HG02981 (cell line): ENCODE measurements around the gene RALGAPB.

Experiments
- ATAC-seq: cut with Tn5 transposase; IDR thresholded peaks from one replicate; pipeline ENCODE4 v1.9.1; 2021; ENCODE audit warnings: mild to moderate bottlenecking, moderate library complexity; ENCODE audit not compliant: unreplicated experiment

RALGAPB gene

DNA sequence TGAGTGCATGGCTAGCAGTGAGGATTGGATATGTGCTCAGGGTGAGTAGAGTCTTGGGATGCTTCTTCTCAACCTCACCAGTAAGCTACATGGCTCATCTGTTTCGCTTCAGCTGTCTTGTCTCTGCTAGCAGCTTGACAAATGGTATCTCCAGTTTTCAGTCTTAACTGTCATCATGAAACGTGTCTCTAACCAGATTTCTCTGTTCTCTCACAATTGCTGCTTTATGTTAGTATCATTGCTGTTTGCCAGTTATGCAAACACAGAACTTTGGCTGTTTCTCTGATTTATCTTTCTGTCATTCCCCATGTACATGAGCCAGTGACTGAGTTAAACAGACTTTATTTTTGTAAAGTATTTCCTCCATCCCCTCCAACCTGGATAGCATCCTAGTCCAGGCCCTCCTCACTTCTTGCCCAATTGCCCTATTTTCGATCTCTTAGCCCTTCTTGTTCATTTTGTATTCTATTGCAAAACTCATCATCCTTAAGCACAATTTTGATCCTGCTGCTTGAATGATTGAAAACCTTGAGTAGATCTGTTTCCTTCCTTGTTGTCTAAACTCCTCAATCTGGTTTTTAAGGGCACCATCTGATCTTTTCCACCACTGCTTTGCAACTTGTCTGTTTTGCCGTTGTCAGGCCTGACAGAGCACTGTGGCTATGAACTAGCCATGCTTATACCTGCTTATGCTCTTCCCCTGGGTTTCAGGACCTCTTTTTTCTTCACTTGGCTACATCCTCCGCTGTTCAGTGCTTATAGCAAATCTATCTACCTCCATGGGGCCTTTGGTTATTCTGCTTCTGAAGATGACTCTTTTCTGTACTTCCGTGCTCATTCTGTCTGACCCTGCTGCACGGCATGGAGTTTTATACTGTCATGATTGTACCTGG is 70.6 kb downstream of the RALGAPB start:
- no peak for ATAC-seq

DNA sequence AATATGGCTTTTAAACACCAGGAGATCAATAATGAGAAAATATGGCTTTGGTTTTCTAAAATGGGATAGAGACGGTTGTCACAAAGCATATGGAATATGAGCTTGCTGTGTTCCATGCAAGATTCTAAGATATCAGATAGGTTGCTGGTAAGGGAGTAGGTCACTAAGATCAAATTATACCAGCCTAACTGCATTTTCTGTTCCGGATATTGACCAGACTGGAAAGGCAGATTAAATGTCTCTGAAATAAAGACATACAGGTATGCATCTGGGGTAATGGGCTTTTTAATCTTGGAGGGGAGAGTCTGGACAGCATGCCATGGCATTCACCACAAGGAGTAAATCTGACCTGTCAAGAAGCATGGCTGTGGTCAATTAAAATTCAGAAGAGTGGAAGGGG is 73.1 kb downstream of the RALGAPB start:
- ATAC-seq, result no peak

DNA sequence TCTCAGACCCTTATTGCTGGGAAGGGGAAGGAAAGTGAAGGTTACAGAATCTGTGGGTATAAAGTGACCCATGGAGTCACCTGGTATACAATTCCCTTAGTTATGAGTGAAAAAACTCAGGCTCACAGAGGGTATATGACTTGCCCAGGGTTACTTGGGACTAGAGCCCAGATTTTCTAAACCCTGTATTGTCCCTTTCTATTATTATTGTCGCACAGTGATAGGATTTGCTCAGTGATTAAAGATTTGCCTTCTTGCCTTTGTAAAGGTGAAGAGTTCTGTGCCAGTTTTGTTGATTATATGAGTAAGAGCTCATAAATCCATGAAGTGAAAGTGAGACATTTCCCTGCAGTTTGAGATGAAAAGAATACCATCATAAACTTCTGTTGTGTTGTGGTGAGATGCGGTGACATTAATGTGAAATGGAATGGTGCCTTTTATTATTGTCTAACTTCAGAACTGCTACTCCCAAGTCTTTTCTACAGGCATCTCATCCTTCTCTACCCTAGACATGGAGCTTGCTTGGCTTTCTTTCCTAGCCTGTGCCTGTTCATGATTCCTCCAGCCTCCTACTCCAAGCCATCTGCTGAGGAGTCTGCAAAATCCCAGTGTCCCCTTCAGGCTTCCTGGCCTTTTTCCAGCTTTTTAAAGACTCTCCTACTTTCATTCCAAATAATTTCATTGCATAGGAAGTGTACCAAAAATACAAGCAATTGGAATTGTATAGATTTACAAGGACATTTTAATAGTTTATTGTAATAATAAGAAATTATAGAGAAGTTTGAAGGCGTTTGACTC is 74.8 kb downstream of the RALGAPB start:
- ATAC-seq, result no peak

DNA sequence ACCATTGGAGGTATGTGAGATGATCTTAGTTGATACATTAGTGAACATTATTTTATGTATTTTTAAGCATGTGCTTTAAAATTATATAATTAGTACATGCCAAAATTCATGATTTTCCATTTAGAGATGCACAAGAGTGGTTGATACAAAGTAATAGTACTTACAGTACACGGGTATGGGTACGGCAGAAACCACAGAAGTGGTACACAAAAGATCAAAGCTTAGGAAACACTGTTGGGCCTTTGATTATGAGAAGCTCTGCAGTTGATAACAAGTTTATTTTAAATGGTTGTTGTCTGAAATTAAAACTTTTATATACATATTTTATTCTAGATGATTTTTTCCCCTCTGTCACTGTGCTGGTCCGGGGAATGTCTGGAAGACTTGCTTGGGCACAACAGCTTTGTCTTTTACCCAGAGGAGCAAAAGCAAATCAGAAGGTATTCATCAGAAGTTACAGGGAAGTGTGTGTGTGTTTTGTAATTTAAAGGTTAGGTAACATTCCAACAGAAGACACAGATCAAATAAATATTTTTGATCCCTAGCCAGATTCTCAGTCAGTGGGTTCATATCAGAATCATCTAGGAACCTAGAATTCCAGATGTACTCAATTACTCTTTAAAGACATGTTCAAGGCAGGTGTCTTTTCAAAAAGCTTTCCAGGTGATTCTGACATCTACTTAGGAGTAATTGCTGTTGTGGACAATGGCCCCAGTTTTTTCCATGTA is 75.9 kb downstream of the RALGAPB start:
- ATAC-seq, result no peak

DNA sequence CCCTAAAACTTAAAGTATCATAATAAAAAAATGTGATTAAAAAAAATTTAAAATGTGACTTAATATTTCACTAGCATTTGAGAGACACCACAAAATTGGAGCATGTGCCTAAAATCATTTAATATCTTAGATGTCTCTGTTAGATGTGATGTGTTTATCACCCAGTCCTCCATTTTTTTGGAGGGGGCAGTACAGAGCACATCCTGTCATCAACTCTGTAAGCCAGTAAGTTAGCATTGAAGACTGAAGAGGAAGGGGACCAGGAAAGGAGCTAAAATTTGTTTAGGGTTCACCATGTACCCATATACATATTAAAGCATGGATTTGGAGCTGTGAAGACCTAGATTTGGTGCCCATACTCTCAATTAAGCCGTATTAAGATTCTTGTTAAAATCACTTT is 77.6 kb downstream of the RALGAPB start:
- ATAC-seq, result no peak

DNA sequence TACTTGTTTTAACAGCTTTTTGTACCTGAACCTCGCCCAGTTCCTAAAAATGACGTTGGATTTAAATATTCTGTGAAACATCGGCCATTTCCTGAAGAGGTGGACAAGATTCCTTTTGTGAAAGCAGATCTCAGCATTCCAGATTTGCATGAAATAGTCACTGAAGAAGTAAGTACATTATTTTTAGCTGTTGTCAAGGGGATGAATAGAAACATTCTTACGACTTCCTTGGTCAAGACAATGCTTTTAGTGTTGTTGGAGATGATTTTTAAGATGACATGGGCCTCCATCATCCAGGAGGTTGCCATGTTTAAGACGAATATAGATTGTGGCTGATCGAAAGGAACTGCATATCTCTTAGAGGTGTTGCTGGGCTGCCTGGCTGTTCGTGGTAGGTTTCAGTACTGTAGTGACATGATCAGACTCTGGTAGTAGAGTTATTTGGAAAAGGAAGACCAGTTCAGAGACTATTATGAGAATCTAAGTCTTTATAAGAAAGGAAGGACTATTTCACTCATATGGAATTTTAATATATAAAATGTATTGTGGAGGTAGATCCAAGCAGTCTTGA is 78.5 kb downstream of the RALGAPB start:
- ATAC-seq, result no peak

DNA sequence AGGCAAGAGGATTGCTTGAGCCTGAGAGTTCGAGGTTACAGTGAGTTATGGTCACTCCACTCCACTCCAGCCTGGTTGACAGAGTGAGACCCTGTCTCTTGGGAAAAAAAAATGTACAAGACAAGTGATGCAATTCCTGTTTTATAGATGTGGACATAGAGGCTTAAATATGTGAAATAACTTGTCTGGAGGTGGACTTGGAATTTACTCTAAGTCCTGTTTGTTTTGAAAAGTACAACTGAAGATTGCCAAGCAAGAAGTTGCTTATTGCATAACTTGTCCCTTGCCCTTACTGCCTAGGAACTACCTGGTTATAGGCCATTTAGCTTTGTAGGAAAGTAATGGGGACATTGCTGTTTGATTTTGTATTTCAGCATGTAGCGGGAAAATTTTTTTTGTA is 82.3 kb downstream of the RALGAPB start:
- ATAC-seq, result no peak

DNA sequence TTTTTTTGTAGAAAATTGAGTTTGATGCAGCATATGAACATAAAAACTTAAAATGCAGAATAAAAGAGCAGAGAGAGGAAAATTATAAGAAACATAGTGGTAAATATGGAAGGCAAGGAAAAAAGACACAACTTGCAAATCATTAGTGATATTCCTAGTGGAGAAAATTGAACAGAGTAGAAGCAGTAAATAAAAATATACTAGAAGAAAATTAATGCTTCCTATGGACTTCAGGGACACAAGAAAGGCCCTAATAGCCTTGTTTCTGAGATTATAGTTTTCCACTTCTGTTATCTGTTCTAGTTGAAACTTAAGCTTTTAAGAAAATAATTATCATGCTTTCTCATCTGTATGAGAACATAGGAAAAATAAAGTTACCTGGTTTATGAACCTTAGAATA is 82.8 kb downstream of the RALGAPB start:
- ATAC-seq, result no peak

DNA sequence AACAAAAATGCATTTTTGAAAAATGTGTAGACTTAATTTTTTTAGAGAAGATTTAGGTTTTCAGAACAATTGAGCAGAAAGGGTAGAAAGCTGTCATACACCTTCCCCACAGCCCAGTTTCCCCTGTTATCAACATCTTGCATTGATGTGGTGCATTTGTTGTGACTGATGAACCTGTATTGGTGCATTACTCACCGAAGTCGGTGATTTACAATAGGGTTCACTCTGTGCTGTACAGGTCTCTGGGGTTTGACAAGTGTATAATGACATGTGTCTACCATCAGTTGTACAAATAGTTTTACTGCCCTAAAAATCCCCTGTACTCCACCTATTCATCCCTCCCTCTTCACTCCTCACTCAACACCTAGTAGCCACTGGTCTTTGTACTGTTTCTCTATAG is 84.5 kb downstream of the RALGAPB start:
- ATAC-seq, result no peak

DNA sequence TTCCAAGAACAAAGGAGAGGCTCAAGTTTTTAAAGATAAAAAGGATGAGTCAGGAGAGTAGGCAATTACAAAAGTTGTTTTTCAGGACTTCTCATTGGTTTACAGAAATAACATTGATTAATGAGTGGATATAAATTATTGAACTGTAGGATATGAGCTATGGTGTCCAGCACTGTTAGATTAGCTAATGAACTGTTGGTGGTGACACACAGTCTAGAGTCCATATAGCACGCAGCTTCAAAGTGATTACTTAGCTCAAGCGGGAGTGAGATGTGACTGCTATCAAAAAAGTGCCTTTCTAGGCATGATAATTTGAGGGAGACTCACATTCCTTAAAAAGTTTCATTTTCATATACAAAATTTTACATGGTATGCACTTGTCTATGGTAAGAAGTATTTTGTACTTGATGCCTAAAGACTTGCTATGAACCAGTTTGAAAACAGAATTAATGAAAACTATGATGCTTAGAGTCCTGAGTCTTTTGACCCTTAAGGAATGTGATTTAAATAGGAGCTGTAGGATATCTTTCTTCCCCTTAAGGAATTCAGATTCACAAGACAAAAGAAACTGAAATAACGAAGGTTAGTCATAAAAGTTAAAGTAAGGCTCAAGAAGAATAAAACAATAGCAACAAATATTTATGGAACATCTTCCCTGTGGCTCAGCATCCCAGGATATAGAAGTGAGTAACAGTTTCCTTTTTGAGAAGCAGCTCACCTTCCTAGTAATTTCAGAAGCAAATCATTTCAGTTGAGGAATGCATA is 86.1 kb downstream of the RALGAPB start:
- no peak for ATAC-seq

DNA sequence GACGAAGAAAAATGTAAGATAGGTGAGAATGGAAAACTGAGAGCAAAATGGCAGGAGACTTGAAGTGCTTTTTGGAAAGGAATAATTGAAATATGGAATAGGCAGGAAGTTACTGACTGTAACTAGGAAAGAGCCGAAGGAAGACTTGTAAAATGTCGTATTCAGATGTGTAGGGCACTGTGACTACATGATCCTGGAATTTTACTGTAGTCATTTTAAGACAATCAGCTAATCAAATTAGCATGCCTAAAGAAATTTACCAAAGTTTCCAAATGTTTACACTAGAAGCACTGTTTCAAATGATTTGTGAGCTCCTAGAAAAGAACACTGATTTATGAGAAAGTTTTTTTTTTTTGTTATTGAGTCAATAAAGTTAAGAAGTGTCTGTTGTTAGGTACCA is 87.1 kb downstream of the RALGAPB start:
- no peak for ATAC-seq

DNA sequence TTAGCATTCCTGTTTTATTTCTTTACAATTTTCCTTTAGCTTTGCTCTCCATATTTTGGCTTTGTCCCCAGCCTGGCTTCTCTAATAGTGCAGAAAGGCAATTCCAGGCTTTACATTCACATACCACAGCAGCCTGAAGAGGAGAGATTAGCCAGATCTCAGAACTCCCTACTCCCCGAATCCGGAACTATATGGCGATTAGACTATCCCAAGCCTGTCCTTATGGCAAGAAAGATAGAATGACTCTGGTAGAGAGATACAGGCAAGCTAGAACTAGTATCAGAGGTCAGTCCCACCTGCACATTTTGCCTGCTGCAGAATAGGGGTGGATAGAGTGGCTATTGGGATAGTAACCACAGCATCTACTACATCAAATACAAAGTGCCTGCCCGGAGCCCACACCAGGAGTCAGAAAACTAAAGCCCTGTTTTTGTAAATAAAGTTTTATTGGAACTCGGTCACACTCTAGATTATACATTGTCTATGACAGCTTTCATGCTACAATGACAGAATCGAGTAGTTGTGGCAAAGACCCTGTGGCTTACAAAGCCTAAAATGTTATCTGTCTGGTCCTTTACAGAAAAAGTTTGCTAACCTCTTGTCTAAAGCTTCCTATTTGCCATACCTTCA is 91.3 kb downstream of the RALGAPB start:
- ATAC-seq, result no peak

DNA sequence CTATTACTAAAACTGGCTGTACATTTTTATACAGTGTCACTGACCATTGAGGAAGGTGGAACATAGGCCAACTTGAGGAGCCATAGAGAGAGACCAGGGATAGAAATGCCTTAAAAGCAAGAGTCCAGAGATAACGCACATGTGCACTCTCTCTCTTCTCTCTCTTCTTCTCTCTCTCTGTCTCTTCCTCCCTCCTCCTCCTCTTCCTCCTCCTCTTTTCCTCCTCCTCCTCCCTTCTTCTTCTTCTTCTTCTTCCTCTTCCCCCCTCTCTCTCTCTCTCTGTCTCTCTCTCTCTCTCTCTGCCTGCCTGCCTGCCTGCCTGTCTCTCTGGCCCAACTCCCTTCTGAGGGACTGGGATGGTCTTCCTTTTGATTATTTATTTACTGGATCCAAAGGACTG is 92.0 kb downstream of the RALGAPB start:
- no peak for ATAC-seq

DNA sequence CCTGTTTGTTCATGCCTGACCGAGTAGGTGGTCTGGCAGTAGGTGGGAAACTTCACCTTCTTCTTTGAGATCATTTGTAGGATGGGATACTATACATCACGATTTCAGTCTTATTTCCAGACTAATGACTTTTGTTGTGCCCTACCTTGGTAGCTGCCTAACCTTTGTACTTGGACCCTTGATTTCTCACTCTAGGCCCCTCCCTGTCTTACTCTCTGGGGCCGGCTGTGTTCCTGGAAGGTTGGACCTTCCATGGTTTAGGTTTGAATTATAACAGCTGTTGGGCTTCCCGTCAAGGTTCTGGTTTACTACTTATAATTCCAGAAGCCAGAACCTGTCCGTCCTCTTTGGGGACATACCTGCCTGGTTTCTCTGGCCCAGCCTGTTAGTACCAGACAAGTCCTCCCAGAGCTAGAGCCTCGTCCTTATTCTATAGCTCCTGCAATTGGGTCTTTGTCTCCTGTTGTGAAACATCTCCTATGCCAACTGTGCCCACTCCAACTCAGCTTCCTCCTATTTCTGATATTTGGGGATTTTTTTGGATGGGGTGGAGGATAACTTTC is 93.5 kb downstream of the RALGAPB start:
- no peak for ATAC-seq

DNA sequence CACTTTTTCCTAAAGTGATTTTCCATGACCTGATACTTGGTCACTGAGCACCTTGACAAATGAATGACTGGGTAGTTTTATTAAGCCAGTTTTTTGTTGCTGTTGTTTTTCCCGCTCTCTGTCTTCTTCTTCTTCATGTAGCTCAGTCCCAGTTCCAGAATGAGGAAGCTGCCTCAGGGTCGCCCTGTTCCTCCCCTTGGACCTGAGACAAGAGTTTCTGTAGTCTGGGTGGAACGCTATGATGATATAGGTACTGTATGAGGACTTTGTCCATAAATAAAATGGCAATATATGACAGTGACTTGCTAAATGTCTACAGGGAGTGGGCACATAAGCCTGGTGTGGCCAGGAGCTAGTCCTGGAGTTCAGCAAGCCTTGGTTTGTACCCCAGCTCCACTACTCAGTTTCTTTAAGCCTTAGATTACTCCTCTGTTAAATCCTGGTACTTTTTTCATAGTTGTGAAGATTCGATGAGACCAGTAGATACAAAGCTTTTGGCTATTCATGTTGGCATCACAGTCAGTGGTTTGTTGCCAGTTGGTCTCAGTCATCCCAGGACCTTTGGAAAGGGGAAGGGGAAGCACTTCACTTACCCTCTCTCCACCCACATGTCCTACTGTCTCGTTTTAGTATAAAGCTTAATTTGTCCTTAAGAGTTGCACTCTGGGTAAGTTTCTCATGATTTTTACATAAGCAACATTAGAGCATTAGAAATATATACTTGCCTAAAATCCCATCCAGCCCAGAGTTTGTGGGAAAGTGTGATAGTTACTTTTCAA is 97.3 kb downstream of the RALGAPB start:
- no peak for ATAC-seq

DNA sequence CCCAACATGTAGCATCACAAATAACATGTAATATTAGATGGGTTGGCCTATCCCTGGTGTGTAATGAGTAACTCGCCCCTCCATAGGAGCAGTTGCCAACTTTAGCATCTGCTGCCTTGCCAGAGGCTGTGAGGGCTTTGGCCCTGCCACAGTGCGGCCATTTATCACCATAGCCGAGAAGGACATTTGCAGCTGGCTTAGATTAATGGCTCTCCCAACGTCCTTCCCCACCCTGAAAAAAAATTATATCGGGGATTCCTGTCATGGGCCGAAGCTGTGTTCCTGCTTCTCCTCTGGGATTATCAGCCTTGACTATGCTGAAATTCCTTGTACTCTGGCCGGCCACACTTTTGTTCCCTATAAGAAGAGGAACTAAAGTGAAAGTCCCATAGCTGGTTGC is 100.8 kb downstream of the RALGAPB start:
- ATAC-seq, result no peak

DNA sequence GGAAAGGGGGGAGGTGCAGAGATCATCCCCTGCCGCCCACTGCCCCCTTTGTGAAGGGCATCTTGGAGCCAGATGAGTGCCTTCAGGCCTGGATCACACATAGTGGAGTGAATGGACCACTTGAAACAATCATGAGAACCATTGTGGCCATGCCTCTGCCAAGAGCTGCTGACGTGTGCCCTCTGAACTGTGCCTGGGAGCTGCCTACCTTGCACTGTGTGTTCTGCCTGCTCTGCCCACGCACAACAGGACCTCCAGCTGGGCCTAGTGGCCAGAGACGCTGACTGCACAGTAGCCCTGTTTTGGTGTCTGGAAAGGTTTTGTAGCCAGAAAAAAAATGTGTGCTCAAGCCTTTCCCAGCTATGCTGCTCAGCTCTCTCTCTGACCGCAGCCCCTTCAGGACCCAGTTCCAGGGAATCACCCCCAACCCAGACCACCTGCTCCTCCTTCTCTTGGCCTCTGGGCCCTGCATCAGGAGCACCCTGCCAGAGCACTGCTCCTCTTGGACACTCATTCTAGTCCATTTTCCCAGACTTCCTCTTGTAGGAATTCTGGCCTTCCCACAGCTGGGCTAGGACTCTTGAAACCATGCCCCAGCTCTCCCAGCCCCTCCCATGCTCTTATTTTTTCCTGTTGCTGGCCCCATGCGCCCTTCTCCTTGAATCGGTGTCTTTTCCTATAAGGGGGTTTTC is 106.7 kb downstream of the RALGAPB start:
- ATAC-seq, result no peak

DNA sequence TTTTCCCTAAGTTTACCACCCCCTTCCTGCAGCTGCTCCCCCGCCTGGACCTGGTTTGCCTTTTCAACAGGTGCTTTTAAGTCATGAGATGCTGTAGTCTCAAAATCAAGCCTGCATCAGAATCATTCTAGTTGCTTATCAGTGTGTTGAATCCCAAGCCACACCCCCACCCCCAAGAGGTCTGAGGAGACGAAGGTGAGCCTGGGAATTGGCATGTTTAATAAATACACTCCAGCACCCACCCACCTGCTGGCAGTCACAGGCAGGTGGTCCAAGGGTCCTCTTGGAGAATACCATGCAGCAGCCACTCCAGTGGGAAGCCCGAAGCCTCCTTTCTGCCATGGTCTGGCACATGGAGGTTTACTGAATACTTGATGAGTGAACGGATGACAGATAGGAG is 107.3 kb downstream of the RALGAPB start:
- no peak for ATAC-seq
